Islet of Langerhans (tissue), 1 donor: Measurements from ENCODE around the gene SPRED3.
"Not testable (repeated sequence)": the region's sequence is repeated elsewhere in the genome, so short reads cannot be mapped to it uniquely, and the experiment has no call there.

Experiments used
- FAIRE-seq: peaks from one replicate; lab custom pipeline; 2011; peaks lifted over from hg19 to GRCh38; lab: Jason Lieb, UNC

Gene SPRED3

DNA sequence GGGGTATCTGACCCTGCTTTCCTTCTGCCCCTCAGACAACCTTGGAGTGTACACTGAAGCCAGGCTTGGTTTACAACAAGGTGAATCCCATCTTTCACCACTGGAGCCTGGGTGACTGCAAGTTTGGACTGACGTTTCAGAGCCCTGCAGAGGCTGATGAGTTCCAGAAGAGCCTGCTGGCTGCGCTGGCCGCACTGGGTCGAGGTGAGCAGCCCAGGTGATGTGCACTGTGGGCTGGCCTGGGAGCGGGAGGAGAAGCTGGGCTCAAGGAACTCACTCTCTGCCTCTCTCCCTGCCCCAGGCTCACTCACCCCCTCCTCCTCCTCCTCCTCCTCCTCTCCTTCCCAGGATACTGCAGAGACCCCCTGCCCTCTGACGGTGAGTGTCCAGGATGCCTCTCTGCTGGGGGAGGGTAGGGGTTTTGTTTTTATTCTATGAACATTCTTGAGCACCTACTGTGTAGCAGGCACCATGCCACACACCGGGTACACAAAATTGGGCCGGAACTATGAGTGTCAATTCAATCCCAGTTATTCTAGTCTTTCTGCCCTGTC is 3.5 kb downstream of the SPRED3 start:
- FAIRE-seq: no peak

DNA sequence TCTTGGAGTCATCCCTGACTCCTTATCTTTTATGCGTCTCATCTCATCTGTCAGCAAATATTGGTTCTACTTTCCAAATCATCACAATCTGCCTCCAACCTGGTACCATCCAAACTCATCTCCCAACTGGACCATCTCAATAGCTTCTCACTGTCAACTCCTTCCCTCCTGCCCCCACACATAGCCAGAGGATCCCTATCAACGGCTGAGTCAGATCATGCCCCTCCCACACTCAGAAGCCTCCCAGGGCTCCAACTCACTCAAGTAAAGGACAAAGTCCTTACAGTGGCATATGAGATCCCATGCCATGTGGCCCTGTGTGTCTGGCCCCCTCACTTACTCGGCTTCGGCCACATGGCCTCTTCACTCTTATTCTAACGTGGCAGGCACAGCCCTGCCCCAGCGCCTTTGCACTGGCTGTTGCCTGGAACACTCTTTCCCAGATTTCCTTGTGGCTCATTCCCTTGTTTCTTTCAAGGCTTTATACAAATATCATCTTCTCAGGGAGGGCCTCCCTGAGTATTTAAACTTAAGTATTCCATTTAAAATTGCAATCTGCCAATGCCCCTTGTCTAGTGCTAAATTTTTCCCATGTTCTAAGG is 4.3 kb downstream of the SPRED3 start:
- FAIRE-seq: no peak

DNA sequence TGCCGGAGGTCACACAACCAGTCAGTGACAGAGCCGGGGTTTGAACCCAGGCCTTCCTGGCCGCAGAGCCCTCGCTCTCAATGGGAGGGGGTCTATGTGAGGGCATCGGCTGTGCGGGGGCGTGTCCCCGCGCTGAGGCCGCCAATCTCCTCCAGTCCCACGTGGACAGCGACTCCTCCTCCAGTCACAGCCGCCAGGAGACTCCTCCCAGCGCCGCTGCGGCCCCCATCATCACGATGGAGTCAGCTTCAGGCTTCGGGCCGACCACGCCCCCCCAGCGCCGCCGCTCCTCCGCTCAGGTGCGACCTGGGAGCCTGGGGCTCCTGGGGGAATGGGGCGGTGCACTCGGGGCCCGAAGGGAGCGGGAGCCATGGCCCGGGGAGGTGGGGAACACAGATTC is 6.0 kb downstream of the SPRED3 start:
- no peak for FAIRE-seq

DNA sequence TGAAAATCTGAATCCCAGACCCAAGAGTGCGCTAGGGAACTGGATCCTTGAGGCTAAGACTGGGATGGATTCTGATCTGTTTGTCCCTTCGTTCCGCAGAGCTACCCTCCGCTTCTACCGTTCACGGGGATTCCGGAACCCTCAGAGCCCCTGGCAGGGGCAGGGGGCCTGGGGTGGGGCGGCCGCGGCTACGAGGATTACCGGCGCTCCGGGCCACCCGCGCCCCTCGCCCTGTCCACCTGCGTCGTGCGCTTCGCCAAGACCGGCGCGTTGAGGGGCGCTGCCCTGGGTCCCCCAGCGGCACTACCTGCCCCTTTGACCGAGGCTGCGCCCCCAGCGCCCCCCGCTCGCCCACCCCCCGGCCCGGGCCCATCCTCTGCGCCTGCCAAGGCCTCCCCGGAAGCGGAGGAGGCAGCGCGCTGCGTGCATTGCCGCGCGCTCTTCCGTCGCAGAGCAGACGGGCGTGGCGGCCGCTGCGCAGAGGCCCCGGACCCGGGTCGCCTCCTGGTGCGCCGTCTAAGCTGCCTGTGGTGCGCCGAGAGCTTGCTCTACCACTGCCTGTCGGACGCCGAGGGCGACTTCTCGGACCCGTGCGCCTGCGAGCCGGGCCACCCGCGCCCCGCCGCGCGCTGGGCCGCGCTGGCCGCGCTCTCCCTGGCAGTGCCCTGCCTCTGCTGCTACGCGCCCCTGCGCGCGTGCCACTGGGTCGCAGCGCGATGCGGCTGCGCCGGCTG is 7.1 kb downstream of the SPRED3 start:
- FAIRE-seq: no peak

DNA sequence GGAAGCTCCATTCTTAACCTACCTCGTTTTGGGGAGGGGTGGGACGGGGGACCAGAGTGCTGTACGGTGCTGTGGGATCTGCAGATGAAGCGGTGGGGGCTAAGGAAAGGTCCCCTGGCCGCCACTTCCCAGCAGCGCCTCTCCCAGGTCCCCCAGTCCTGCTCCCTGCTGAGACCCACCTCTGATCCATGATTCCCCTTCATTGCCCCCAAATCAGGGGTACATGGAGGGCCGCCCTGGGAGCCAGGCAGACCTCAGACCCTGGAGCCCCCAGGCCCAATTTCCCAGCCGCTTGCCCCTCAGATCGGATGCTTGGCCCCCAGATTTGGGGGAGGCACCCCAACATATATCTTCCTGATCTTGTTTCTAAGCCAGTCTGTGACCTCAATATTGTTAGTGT is 10.6 kb downstream of the SPRED3 start:
- no peak for FAIRE-seq

DNA sequence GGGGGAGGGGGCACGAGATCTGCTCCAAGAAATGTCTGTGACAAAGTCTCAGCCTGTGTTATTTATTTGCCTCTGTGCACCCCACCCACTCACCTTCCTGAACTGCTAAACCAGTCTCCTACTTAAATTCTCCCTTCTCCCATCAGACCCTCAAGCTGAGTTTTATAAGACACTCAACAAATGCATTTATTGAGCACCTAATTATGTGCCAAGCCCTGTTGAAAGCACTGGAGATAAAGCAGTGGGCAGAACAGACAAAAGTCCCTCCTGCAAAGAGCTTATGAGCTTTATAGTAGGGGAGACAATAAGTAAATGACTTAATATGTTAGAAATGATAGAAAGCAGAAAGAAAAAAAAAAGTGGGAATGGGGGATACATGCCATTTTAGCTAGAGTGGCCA is 11.0 kb downstream of the SPRED3 start:
- FAIRE-seq: no peak

DNA sequence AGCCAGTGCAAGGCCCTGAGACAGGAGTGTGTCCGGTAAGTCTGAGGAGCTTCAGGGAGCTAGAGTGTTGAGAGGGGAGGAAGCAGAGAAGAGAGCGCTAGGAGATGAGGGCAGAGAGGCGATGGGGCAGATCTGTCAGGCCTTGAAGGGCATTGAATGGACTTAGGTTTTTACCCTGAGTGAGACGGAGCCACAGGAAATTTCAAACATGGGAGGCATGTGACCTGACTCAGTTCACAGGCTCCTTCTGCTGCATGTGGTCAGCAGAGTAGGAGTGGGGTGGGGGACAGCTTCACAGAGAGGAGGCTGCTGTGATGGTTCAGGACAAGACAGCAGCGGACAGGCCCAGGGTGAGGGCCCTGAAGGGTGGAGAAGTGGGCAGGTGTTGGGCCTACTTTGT is 11.9 kb downstream of the SPRED3 start:
- no peak for FAIRE-seq

DNA sequence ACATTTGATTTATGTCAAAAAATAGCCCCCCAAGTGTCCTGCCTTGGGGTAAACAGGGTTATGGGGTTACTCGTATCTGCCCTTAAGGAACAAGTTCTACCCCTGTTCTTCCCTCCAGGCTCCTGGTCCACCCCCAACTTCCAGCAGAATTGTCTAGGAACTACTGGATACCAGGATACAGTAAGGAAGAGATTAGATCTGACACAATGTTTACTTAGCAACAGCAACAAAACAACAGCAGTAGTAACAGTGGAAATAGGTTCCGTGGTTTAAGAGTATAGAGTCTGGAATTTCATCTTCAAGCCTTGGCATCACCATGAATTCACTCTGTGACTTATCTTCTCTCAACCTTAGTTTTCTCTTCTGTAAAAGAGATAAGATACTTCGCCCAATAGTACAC is 12.7 kb downstream of the SPRED3 start:
- FAIRE-seq: no peak

DNA sequence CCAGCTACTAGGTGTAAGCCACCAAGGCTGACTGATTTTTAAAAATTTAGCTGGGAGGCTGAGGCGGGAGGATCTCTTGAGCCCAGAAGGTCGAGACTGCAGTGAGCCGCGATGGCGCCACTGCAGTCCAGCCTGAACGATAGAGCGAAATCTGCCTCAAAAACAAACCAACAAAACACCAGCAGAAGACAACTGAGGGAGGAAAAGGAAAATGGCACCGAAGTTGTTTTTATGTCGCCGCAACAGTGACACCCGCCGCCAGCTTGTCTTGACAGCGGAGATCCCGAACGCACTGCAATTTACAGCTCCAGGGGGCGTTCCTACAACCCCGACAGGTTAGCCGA is 14.1 kb downstream of the SPRED3 start:
- no peak for FAIRE-seq

DNA sequence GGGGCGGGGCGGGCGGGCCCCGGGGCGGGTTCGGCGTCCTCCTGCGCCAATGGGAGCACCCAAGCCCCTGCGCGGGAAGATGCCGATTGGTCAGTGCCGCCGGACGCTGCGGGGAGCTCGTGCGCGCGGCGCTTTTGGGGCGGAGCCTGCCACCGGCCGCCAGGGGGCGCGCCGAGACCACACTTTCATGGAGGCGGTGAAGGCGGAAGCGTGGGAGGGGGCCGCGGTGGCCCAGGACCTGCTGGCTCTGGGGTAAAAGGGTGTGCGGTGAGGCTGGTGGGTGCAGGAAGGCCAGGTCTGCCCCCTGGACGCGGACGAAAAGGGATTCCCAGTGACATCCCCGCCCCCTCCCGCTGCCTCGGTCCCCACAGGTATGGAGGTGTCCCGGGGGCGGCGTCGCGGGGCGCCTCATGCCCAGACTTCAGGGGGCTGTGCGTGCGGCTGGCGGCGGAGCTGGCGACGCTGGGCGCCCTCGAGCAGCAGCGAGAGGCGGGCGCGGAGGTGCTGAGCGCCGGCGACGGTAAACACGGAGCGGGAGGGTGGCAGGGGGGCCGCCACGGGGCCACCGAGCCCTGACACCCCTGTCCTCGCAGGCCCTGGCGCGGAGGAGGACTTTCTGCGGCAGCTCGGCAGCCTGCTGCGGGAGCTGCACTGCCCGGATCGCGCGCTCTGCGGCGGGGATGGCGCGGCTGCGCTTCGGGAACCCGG is 14.6 kb downstream of the SPRED3 start, which contains the start of gene FAM98C:
Gene FAM98C (plus strand): TSS at position 127 of the 708 bp plus-strand sequence. CDS start 61 bp downstream, at position 188.
- FAIRE-seq: no peak

DNA sequence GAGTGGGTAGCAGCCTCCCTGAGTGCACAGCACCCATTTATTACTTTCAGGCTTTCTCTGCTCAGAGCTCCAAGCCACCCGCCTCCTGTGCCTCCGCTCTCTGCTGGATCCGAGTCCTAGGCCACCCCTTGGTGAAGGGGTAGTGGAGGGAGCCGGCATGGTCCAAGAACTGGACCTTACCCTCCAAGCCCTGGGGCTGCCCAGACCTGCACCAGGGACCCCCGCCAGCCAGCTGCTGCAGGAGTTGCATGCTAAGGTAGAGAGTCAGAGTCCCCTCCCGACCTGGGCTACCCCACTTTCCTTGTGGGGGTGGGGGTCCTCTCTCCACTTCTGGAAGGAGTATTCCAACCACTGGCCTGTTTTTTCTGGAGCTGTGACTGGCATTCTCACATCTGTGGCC is 16.4 kb downstream of the SPRED3 start:
- no peak for FAIRE-seq

DNA sequence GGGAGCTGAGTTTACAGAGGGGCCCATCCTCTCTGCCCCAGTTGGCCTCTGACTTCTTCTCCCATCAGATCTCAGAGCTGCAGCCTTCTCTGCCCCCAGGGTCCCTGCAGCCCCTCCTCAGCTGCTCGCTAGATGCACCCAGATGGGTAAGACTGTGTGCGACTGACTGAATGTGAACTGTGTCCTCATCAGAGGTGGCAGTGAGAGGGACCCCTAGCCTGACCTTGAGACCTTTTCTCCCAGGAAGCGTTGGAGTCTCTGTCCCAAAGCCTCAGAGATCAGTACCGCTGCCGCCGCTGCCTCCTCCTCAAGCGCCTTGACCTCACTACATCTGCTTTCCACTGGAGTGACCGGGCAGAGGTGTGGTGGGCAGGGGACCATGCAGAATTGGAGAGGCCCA is 16.8 kb downstream of the SPRED3 start:
- no peak for FAIRE-seq

DNA sequence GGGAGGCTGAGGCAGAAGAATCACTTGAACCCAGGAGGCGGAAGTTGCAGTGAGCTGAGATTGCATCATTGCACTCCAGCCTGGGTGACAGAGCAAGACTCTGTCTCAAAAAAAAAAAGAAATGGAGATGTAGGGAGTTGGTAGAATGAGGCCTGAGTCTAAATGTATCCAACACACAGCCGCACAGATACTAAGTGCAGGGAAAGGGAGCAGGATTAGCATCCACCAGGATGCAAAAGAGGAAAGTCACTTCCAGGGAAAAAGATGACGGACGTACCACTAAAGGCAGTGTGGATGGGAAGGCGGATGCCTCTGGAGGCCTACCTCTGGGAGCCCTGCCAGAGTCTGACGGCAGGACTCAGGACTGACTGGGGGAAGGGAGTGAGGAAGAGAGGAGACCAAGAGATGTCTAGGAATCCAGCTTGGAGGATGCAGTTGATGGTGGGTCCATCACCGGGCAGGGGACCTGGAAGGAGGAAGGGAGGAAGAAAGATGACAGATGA is 21.2 kb downstream of the SPRED3 start:
- no peak for FAIRE-seq

DNA sequence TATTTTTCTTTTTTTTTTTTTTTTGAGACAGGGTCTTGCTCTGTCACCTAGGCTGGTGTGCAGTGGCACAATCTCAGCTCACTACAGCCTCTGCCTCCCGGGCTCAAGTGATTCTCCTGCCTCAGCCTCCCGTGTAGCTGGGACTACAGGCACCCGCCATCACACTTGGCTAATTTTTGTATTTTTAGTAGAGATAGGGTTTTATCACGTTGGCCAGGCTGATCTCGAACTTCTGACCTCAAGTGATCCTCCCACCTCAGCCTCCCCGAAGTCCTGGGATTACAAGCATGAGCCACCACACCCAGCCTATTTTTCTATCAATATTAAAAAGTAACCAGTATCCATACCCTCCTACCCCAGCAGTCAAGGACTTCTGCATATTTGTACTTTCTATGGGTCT is 21.9 kb downstream of the SPRED3 start:
- FAIRE-seq: not testable (repeated sequence)

DNA sequence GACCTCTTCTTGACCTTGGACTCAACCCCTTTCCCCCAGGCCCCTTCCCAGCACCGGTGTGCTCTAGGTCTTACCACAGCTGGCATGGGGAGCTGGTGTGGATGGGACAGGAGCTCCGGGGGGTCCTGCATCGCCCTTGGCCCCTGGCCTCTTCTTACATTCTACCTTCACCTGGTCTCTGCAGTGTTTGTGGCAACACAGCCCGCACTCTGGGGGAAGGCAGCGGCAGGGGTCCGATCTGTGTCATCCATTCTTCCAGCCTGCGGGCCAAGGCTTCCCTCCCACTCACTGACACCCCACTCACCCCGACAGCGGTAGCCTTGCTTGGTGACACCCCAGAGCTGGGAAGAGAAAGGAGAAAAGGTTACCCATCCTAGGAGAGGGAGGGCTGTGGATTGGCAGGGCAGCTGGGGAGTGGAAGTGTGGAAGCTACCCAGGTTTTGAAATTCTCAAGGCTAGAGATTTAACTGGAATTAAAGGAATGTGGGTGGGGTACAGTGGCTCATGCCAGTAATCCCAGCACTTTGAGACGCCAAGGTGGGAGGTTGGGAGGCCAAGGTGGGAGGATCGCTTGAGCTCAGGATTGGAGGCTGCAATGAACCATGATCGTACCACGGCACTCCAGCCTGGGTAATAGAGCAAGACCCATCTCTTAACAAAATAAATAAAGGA is 22.7 kb downstream of the SPRED3 start:
- FAIRE-seq: no peak

DNA sequence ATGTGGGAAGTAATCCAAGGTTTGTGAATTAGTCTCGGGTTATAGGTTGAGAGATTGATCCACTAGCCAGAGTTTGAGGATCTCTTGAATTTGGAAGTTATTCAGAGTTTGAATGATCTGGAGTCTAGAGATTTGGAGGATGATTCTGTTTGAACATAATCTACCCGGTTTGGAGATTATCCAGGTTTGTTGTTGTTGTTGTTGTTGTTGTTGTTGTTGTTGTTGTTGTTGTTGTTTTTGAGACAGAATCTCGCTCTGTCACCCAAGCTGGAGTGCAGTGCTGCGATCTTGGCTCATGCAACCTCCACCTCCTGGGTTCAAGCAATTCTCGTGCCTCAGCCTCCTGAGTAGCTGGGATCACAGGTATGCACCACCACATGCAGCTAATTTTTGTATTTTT is 23.4 kb downstream of the SPRED3 start:
- FAIRE-seq: not testable (repeated sequence)

DNA sequence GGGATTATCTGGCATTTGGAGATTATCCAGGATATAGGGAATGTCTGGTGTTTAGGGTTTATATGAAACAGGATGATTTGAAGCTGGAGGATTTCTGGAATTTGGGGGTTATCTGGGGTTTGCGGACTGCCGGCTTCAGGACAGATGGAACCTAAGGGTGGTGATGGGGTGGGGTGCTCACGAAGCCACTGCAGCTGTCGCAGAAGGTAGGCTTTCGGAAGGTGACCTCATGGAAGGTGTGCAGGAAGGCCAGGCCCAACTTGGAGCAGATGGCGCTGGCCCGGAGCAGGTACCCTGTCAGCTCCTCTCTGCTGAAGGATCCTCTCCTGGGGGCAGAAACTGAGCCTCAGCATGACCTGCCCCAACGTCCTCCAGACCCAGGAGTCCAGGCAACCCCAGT is 24.0 kb downstream of the SPRED3 start:
- FAIRE-seq: no peak

DNA sequence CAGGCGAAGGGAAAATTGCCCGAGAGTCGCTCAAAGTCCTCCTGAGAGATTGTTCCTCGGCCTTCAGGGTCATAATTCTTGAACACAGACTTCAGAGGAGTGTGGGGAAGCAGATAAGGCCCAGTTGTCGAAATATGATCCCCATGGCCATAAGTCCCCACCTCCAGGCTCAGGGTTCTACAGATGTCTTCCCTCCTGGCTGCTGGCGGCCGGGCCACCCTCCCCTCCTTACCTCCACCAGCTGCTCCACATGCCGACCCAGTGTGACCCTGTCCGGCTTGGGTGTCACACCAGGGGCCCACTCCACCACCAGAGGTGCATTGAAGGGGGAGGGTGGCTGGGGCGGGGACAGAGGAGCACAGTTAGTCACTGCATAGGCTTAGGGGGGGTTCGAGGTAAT is 24.5 kb downstream of the SPRED3 start:
- FAIRE-seq: no peak

DNA sequence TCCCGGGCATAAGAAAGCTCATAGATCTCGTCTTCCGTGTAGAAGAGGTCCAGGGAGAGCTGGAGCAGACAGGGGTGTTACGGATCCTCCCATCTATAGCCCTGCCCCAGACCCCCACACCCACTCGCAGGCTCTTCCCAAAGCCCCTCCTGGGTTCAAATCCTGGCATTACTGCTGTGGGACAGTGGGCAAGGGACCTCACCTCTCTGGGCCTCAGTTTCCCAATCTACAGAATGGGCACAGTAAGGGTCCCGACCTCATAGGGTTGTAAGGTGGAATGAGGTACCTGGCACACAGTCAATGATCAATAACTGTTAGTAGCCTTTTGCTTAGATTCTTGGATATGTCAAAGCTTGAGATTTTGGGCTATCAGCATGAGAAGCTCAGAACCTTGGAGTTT is 24.9 kb downstream of the SPRED3 start:
- no peak for FAIRE-seq

DNA sequence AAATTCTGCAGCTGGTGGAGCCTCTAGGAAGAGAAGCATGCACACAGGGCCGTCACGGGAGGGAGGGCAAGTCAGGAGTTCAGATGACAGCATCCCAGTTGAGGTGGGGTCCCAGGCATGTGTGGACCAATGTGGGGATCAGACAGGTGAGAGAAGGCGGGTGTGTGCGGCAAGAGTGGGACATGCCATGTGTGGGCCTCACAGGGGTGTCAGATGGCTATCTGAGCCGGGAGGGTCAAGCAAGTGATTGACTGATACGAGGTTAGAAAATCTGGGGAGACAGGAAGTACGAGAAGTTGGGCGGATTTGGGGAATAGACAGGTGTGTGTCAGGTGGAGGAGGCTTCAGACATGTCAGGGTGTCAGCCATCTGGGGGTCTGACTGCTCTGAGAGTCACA is 28.6 kb downstream of the SPRED3 start:
- FAIRE-seq: no peak

DNA sequence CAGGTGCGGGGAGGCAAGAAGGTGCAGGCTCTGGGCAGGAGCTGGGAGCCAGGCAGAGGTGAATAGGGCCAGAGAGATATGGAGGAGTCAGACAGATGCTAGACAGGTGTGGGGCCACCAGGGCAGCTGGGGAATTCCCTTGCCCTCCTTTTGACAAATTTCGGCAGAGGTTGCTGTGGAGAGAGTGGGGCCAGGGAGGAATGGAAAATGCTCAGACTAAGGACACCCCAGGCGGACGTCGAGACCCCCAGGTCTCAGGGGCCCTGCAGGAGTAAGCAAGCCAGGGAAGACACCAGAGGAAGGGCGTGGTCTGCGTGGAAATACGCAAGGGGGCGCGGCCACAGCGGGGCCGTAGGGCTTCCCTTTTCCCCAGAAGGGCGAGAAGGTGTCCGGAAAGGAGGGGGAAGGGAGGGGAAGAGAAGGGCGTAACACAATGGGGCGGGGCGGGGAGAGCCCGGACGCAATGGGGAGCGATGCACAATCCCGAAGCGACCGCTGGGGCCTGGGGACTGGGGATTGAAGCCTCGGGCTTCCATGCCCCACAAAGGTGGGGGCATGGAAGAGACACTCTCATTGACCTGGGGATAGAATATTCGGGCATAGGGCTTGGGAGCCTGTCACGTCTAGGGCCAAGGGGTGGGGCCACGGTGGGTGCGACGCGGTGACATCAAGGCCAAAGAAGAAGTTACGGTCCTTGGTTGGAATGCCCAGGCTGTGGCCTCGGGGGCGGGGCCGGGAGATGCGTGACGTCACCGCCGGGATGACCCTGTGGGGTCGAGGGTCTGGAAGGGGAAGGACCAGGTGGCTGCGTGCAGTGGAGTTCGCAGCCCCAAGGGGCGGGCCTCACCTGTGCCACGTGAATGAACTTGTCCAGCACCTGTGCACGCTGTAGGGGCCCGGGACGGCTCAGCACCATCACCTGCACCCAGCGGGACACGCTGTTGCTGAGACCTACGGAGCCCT is 29.3 kb downstream of the SPRED3 start:
- FAIRE-seq: no peak
